UCSD-AML1 (cell line): ENCODE results near the gene RBFOX2.
A peak's percentile ranks its signal among the peaks of the same experiment; 100 is the strongest.
"Not testable (repeated sequence)": the region's sequence is repeated elsewhere in the genome, so short reads cannot be mapped to it uniquely, and the experiment has no call there.

ENCODE experiments used
- DNase-seq: peaks from one replicate; lab custom pipeline; 2025; ENCODE audit not compliant: unreplicated experiment; lab: John Stamatoyannopoulos, UW

Gene RBFOX2

GRCh38 chr22:36028646-36029405 lies at the start of gene RBFOX2:
RBFOX2 (minus strand) TSS chr22:36028824; CDS start chr22:36028425, 399 bp downstream.
- peak; percentile 94 for DNase-seq

- no peak for DNase-seq
These were observed 48.6 kb upstream of the RBFOX2 start for GRCh38 chr22:36077271-36077670.

- no peak for DNase-seq
These were observed 47.1 kb upstream of the RBFOX2 start for GRCh38 chr22:36075724-36076123.

GRCh38 chr22:36075230-36075629 lies 46.6 kb upstream of the RBFOX2 start:
- no peak for DNase-seq

- DNase-seq, result no peak
These were observed 44.9 kb upstream of the RBFOX2 start for GRCh38 chr22:36073476-36073875.

- DNase-seq, result not testable (repeated sequence)
These were observed 42.0 kb upstream of the RBFOX2 start for GRCh38 chr22:36070645-36071044.

- no peak for DNase-seq
These were observed 40.7 kb upstream of the RBFOX2 start for GRCh38 chr22:36069368-36069767.

- DNase-seq, result no peak
These were observed 40.2 kb upstream of the RBFOX2 start for GRCh38 chr22:36068776-36069344.

GRCh38 chr22:36067235-36067558 lies 38.6 kb upstream of the RBFOX2 start:
- DNase-seq, result no peak

- DNase-seq, result peak; percentile 90
These were observed 37.3 kb upstream of the RBFOX2 start for GRCh38 chr22:36065775-36066544.

GRCh38 chr22:36065462-36065774 lies 36.8 kb upstream of the RBFOX2 start:
- no peak for DNase-seq

- DNase-seq, result no peak
These were observed 35.7 kb upstream of the RBFOX2 start for GRCh38 chr22:36064358-36064757.

GRCh38 chr22:36056980-36057379 lies 28.4 kb upstream of the RBFOX2 start:
- DNase-seq, result no peak

- no peak for DNase-seq
These were observed 27.0 kb upstream of the RBFOX2 start for GRCh38 chr22:36055376-36056295.

GRCh38 chr22:36054446-36054845 lies 25.8 kb upstream of the RBFOX2 start:
- not testable (repeated sequence) for DNase-seq

- DNase-seq, result no peak
These were observed 24.9 kb upstream of the RBFOX2 start for GRCh38 chr22:36053242-36054147.

- DNase-seq, result peak; percentile 26
These were observed 23.9 kb upstream of the RBFOX2 start for GRCh38 chr22:36052505-36052941.

- no peak for DNase-seq
These were observed 21.0 kb upstream of the RBFOX2 start for GRCh38 chr22:36049678-36049997.

- DNase-seq, result no peak
These were observed 20.5 kb upstream of the RBFOX2 start for GRCh38 chr22:36048911-36049677.
